HepG2 (cell line): ENCODE results near the gene HYPK. TPM values are rescaled to one million over a fixed set of nuclear protein-coding genes. Genes with fewer than 3 reads are reported as not detected.

ENCODE experiments used
- ATM ChIP-seq: fragments of 450-650 bp; IDR thresholded peaks from 2 replicates; pipeline ENCODE4 v1.7.1; 2017; ENCODE audit warnings: mild to moderate bottlenecking, borderline replicate concordance
- DNMT1 ChIP-seq: sonication (generic); formaldehyde crosslinking; IDR thresholded peaks from 2 replicates; pipeline ENCODE4 v1.5.1; 2020; ENCODE audit warnings: mild to moderate bottlenecking, missing genetic modification reagents
- FOXM1 ChIP-seq: sonication (generic); formaldehyde crosslinking; IDR thresholded peaks from 2 replicates; pipeline ENCODE4 v1.5.0; 2020; ENCODE audit warnings: missing genetic modification reagents
- HIVEP1 ChIP-seq: sonication (generic); formaldehyde crosslinking; IDR thresholded peaks from 2 replicates; pipeline ENCODE4 v1.4.0; 2020; ENCODE audit warnings: mild to moderate bottlenecking, missing genetic modification reagents
- KMT2A ChIP-seq: sonication (generic); formaldehyde crosslinking; IDR thresholded peaks from 2 replicates; pipeline ENCODE4 v1.4.0; 2020; ENCODE audit warnings: missing genetic modification reagents
- MIER3 ChIP-seq: IDR thresholded peaks from 2 replicates; pipeline ENCODE4 v1.6.1; 2016; ENCODE audit warnings: missing compliant biosample characterization, borderline replicate concordance
- NR1H2 ChIP-seq: sonication (generic); formaldehyde crosslinking; IDR thresholded peaks from 2 replicates; pipeline ENCODE4 v1.8.1; 2022; ENCODE audit warnings: low read depth, missing genetic modification reagents, borderline replicate concordance
- ONECUT2 ChIP-seq: sonication (generic); formaldehyde crosslinking; IDR thresholded peaks from 2 replicates; pipeline ENCODE4 v1.4.0; 2020; ENCODE audit warnings: missing genetic modification reagents
- RXRA ChIP-seq: sonication (generic); formaldehyde crosslinking; IDR thresholded peaks from 2 replicates; pipeline ENCODE4 v1.5.1; 2020; ENCODE audit warnings: missing genetic modification reagents
- RXRB ChIP-seq: IDR thresholded peaks from 2 replicates; pipeline ENCODE4 v1.6.1; 2016; ENCODE audit warnings: borderline replicate concordance, missing genetic modification reagents, missing compliant biosample characterization
- TBP ChIP-seq: sonication (generic); formaldehyde crosslinking; IDR thresholded peaks from 2 replicates; pipeline ENCODE4 v1.5.0; 2020; ENCODE audit warnings: missing genetic modification reagents
- ZBTB7A ChIP-seq: sonication (generic); formaldehyde crosslinking; IDR thresholded peaks from 2 replicates; pipeline ENCODE4 v1.8.0; 2022; ENCODE audit warnings: mild to moderate bottlenecking, missing genetic modification reagents
- ZFP36L1 ChIP-seq: sonication (generic); formaldehyde crosslinking; IDR thresholded peaks from 2 replicates; pipeline ENCODE4 v1.8.0; 2022; ENCODE audit warnings: mild to moderate bottlenecking, missing genetic modification reagents, moderate library complexity
- ZNF12 ChIP-seq: sonication (generic); formaldehyde crosslinking; IDR thresholded peaks from 2 replicates; pipeline ENCODE4 v1.5.0; 2020; ENCODE audit warnings: missing genetic modification reagents
- ZNF121 ChIP-seq: sonication (generic); formaldehyde crosslinking; IDR thresholded peaks from 2 replicates; pipeline ENCODE4 v1.5.0; 2020; ENCODE audit warnings: mild to moderate bottlenecking, missing genetic modification reagents
- ZNF44 ChIP-seq: sonication (generic); formaldehyde crosslinking; IDR thresholded peaks from 2 replicates; pipeline ENCODE4 v1.5.1; 2020; ENCODE audit warnings: mild to moderate bottlenecking, missing genetic modification reagents
- ZNF501 ChIP-seq: sonication (generic); formaldehyde crosslinking; IDR thresholded peaks from 2 replicates; pipeline ENCODE4 v1.5.1; 2020; ENCODE audit warnings: mild to moderate bottlenecking, moderate library complexity, missing genetic modification reagents
- ZNF556 ChIP-seq: sonication (generic); formaldehyde crosslinking; IDR thresholded peaks from 2 replicates; pipeline ENCODE4 v1.4.0; 2020; ENCODE audit warnings: mild to moderate bottlenecking, missing genetic modification reagents, borderline replicate concordance
- ZNF614 ChIP-seq: IDR thresholded peaks from 2 replicates; pipeline ENCODE4 v1.6.1; 2018; ENCODE audit warnings: missing biosample characterization, missing genetic modification reagents, inconsistent platforms, borderline replicate concordance
- ZNF7 ChIP-seq: IDR thresholded peaks from 2 replicates; pipeline ENCODE4 v1.6.1; 2016; ENCODE audit warnings: missing biosample characterization, missing genetic modification reagents
- polyA plus RNA-seq, 8 experiments: library from polyadenylated mRNA; depleted of rRNA in 3 of 8; stranded (reverse) in 7 of 8; unstranded in 1 of 8; fragments of >200 nt; fragmentation: Illumina TruSeq in 4 of 8; extraction: Trizol in 4 of 8; gene quantifications; 2 replicates each; pipeline versions ENCODE4 v1.2.1 to v1.2.3, GENCODE V29; 2011 to 2016; ENCODE audit warnings: low read depth in 4 of 8, missing spikeins in 1 of 8, mixed read lengths in 1 of 8; ENCODE audit not compliant: insufficient read depth in 1 of 8
- total RNA-seq, 5 experiments: library from RNA; depleted of rRNA; stranded (reverse); fragments of >200 nt; fragmentation: Illumina TruSeq; extraction: Trizol; gene quantifications; 2 replicates each; pipeline ENCODE4 v1.2.3, GENCODE V29; 2016; ENCODE audit warnings: low read depth in 1 of 5
- TF ChIP-seq, protein P1 (sequence below): IDR thresholded peaks from 2 replicates; pipeline ENCODE4 v1.6.1; 2016
- TF ChIP-seq, protein P2 (sequence below): sonication (generic); formaldehyde crosslinking; IDR thresholded peaks from 2 replicates; pipeline ENCODE4 v1.4.0; 2020; ENCODE audit warnings: missing genetic modification reagents, mild to moderate bottlenecking, borderline replicate concordance
- TF ChIP-seq, protein P3 (sequence below): sonication (generic); formaldehyde crosslinking; IDR thresholded peaks from 2 replicates; pipeline ENCODE4 v1.4.0; 2020; ENCODE audit warnings: low read depth, mild to moderate bottlenecking, missing genetic modification reagents
- TF ChIP-seq, protein P4 (sequence below): sonication (generic); formaldehyde crosslinking; IDR thresholded peaks from 2 replicates; pipeline ENCODE4 v1.9.0; 2022; ENCODE audit warnings: low read depth, missing genetic modification reagents

The HYPK gene
- total and polyA plus RNA-seq, 2 of the 13 experiments (the other 11 are each of a cell fraction or from before 2014, with no cell fraction given) = 13.5 to 16.5 TPM

DNA sequence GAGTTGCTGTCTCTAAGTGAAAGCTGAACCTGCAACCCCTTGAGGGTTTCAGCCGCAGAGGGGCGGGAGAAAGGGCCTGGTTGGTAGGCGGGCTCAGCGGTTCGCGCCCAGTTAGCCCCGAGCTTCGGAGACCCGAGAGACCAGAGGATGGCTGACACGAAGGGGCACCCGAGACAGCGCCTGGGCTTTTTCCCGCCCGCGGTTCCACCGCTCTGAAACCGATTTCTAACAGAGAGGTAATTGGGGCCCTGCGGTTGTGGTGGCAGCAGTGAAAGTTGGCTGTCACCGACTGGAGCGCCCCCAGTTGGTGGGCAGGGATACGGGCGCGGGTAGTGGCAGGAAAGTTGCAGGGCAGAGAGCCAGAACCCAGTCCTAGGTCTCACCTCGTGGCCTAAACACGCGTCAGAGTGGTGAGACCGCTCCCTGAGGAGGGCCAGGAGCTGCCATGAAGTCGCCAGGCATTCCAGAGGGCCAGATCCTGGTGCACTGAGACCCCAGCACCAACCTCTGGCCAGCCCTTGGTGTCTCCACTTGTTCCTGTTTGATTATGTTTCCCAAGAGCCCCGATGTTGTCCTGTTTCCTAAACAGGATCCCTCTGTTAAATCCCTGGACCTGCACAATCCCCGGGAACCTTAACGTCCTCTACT is 23.0 kb upstream of the HYPK start (continued):
- TF ChIP-seq ATM (no peak), ZNF7 (CRISPR knock-in tag) (no peak), KMT2A (CRISPR knock-in tag) (peak; percentile 46; the same call in 1 of the 2 replicates), ZNF556 (CRISPR knock-in tag) (peak; percentile 86), ZNF121 (CRISPR knock-in tag) (0 out of 2 replicates have a peak, but pooled peaks have one; percentile 9), HIVEP1 (CRISPR knock-in tag) (peak; percentile 56; the same call in 1 of the 2 replicates), ZNF614 (CRISPR knock-in tag) (no peak), TBP (no peak), NR1H2 (CRISPR knock-in tag) (no peak), RXRA (CRISPR knock-in tag) (no peak), ZBTB7A (CRISPR knock-in tag) (peak; percentile 36; the same call in 1 of the 2 replicates), RXRB (CRISPR knock-in tag) (peak; percentile 41; the same call in 1 of the 2 replicates), ZNF12 (peak; percentile 39; the same call in 1 of the 2 replicates), FOXM1 (CRISPR knock-in tag) (no peak), ONECUT2 (CRISPR knock-in tag) (no peak), ZNF44 (CRISPR knock-in tag) (no peak), DNMT1 (CRISPR knock-in tag) (no peak), ZNF501 (CRISPR knock-in tag) (peak; percentile 53; the same call in 1 of the 2 replicates), MIER3 (CRISPR knock-in tag) (peak; percentile 71; the same call in 1 of the 2 replicates), ZFP36L1 (CRISPR knock-in tag) (no peak)
- TF ChIP-seq, protein P1, sequence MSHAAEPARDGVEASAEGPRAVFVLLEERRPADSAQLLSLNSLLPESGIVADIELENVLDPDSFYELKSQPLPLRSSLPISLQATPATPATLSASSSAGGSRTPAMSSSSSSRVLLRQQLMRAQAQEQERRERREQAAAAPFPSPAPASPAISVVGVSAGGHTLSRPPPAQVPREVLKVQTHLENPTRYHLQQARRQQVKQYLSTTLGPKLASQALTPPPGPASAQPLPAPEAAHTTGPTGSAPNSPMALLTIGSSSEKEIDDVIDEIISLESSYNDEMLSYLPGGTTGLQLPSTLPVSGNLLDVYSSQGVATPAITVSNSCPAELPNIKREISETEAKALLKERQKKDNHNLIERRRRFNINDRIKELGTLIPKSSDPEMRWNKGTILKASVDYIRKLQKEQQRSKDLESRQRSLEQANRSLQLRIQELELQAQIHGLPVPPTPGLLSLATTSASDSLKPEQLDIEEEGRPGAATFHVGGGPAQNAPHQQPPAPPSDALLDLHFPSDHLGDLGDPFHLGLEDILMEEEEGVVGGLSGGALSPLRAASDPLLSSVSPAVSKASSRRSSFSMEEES = peak; percentile 43; the same call in 1 of the 2 replicates
- TF ChIP-seq, protein P2, sequence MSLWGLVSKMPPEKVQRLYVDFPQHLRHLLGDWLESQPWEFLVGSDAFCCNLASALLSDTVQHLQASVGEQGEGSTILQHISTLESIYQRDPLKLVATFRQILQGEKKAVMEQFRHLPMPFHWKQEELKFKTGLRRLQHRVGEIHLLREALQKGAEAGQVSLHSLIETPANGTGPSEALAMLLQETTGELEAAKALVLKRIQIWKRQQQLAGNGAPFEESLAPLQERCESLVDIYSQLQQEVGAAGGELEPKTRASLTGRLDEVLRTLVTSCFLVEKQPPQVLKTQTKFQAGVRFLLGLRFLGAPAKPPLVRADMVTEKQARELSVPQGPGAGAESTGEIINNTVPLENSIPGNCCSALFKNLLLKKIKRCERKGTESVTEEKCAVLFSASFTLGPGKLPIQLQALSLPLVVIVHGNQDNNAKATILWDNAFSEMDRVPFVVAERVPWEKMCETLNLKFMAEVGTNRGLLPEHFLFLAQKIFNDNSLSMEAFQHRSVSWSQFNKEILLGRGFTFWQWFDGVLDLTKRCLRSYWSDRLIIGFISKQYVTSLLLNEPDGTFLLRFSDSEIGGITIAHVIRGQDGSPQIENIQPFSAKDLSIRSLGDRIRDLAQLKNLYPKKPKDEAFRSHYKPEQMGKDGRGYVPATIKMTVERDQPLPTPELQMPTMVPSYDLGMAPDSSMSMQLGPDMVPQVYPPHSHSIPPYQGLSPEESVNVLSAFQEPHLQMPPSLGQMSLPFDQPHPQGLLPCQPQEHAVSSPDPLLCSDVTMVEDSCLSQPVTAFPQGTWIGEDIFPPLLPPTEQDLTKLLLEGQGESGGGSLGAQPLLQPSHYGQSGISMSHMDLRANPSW = no peak
- TF ChIP-seq, protein P3, sequence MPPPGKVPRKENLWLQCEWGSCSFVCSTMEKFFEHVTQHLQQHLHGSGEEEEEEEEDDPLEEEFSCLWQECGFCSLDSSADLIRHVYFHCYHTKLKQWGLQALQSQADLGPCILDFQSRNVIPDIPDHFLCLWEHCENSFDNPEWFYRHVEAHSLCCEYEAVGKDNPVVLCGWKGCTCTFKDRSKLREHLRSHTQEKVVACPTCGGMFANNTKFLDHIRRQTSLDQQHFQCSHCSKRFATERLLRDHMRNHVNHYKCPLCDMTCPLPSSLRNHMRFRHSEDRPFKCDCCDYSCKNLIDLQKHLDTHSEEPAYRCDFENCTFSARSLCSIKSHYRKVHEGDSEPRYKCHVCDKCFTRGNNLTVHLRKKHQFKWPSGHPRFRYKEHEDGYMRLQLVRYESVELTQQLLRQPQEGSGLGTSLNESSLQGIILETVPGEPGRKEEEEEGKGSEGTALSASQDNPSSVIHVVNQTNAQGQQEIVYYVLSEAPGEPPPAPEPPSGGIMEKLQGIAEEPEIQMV = no peak; the same call in 1 of the 2 replicates
- TF ChIP-seq, protein P4, sequence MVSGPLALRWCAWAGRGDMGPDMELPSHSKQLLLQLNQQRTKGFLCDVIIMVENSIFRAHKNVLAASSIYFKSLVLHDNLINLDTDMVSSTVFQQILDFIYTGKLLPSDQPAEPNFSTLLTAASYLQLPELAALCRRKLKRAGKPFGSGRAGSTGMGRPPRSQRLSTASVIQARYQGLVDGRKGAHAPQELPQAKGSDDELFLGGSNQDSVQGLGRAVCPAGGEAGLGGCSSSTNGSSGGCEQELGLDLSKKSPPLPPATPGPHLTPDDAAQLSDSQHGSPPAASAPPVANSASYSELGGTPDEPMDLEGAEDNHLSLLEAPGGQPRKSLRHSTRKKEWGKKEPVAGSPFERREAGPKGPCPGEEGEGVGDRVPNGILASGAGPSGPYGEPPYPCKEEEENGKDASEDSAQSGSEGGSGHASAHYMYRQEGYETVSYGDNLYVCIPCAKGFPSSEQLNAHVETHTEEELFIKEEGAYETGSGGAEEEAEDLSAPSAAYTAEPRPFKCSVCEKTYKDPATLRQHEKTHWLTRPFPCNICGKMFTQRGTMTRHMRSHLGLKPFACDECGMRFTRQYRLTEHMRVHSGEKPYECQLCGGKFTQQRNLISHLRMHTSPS (CRISPR knock-in tag) = peak; percentile 48
